D721Med (cell line): ENCODE data around the gene HOXA2.

Source experiments
- DNase-seq: peaks from one replicate; pipeline ENCODE4 v3.0.0; 2011; ENCODE audit warnings: low spot score; ENCODE audit not compliant: insufficient read length
- FAIRE-seq: peaks from 2 replicates; lab custom pipeline; 2011; peaks lifted over from hg19 to GRCh38; lab: Jason Lieb, UNC
- CTCF ChIP-seq: IDR thresholded peaks from 2 replicates; pipeline ENCODE4 v1.5.1; 2012; ENCODE audit warnings: mild to moderate bottlenecking, control low read depth; ENCODE audit not compliant: insufficient read depth; ENCODE audit errors: missing control alignments

HOXA2 gene

GRCh38 chr7:27097686-27098577, 4.6 kb downstream of the HOXA2 start:
- DNase-seq = no peak
- no peak for TF ChIP-seq CTCF
- no peak for FAIRE-seq

DNA sequence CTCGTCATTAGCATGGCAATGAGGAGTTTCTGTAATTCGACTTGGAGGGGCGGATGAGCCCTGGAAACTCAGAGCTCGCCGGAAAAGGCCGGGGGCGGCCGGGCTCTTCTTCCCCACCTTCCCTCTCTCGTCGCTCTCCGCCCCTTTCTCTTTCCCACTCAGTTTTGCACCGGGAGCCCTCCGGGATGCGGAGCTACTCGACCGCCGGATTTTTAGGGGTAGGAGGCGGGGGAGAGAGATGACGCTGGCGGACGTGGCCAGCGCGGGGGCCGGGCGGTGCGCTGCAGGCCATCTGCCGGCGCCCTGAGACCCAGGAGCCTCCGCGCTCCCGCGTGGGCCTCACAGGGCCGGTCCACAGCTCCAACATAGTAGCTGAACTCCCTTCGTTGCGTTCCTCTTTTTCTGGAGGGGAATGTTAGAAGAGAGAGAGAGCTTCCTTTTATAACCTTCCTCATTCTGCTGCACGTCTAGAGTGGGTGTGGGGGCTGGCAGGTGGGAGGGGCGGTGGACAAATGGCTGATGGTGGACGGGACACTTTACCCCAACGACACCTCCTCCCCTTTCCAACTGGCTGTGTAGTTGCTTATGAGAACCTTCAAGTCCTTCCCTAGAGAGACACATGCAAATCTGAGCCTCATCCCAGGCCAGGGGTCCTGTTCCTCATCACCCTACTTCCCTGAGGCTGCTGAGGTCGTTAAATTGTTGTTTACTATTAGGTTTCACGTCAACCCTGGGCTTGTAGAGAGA, 5.5 kb downstream of the HOXA2 start:
- FAIRE-seq = no peak
- DNase-seq = no peak
- no peak for TF ChIP-seq CTCF

GRCh38 chr7:27095897-27096767, 6.4 kb downstream of the HOXA2 start, which contains the start of gene HOXA1:
Gene HOXA1 (minus strand): TSS chr7:27096000. CDS start chr7:27095912, 88 bp downstream.
- no peak for FAIRE-seq
- no peak for DNase-seq
- TF ChIP-seq CTCF = no peak

GRCh38 chr7:27095050-27095896, 7.2 kb downstream of the HOXA2 start:
- no peak for FAIRE-seq
- no peak for TF ChIP-seq CTCF
- no peak for DNase-seq

DNA sequence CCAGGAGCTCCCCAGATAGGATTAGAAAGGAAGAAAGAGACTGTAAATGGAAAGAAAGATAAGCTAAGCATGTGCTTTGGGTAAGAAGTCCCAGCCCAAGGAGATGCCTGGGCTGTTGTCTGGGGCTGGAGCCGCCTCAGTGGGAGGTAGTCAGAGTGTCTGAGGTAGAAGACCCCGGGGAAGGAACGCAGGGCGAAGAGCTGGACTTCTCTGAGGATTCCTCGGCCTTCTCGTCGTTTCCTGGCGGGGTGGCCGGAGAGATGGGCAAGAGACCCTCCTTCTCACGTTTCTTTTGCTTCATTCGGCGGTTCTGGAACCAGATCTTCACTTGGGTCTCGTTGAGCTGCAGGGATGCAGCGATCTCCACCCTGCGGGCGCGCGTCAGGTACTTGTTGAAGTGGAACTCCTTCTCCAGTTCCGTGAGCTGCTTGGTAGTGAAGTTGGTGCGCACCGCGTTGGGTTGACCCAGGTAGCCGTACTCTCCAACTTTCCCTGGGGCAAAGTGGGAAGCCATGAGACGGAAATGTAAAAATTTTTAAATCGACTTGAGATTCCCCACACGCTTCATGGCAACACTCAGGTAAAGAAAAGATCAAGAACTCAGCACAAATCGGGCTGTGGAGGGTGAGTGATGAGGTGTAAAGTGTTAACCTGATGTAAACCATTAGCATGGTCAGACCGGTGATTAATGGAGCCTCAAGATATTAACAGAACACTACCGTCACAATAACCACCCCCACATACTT, 8.0 kb downstream of the HOXA2 start:
- no peak for DNase-seq
- FAIRE-seq = no peak
- no peak for TF ChIP-seq CTCF
